SK-N-SH (cell line): ENCODE results near the gene MEX3D. TPM values are rescaled to one million over a fixed set of nuclear protein-coding genes. Genes with fewer than 3 reads are reported as not detected.

Source experiments
- CTCF ChIA-PET: fragments of 300-600, 350-600 bp; formaldehyde crosslinking; extraction: SDS; loops from one replicate; lab custom pipeline; 2021; lab: Yijun Ruan, JAX
- POLR2A ChIA-PET: fragments of 350-600 bp; sonication (Branson Sonifier 250); formaldehyde crosslinking; extraction: SDS; loops from one replicate; lab custom pipeline; 2020; ENCODE audit warnings: antibody characterized with exemption, inconsistent platforms; lab: Yijun Ruan, JAX
- DNase-seq: peaks from one replicate; pipeline ENCODE4 v3.0.0; 2012
- H2AFZ ChIP-seq: fragments of 200-600 bp; sonication (generic); 2 replicates; pipeline ENCODE4 v1.8.1; 2016; ENCODE audit warnings: antibody characterized with exemption, mild to moderate bottlenecking, low read depth
- H3F3A ChIP-seq: fragments of 200-600 bp; sonication (generic); replicated peaks from 2 replicates; pipeline ENCODE3; 2016; ENCODE audit warnings: antibody characterized with exemption, mild to moderate bottlenecking; ENCODE audit not compliant: insufficient read depth
- H3K27ac ChIP-seq, 2 experiments: fragments of 200-500 bp in 1 of 2; fragments of 200-600 bp in 1 of 2; sonication (Bioruptor generic) in 1 of 2; sonication (generic), shearing (Covaris generic) in 1 of 2; 2 replicates each; pipeline versions ENCODE4 v1.5.1 to v1.6.1; 2014 to 2016; ENCODE audit warnings: low read depth in 2 of 2, inconsistent platforms in 1 of 2, low read length in 1 of 2, mild to moderate bottlenecking in 1 of 2, mixed read lengths in 1 of 2
- H3K27me3 ChIP-seq: fragments of 200-600 bp; sonication (generic), shearing (Covaris generic); 2 replicates; pipeline ENCODE4 v1.6.1; 2016; ENCODE audit warnings: mixed run types; ENCODE audit not compliant: insufficient read depth
- H3K36me3 ChIP-seq, 2 experiments: fragments of 200-500 bp in 1 of 2; fragments of 200-600 bp in 1 of 2; sonication (Bioruptor generic) in 1 of 2; sonication (generic) in 1 of 2; replicated peaks in 1 of 2; 2 replicates each; pipeline versions ENCODE3 to v1.5.1; 2014 to 2016; ENCODE audit warnings: low read length in 1 of 2, mild to moderate bottlenecking in 1 of 2; ENCODE audit not compliant: insufficient read depth in 2 of 2, control insufficient read depth in 1 of 2
- H3K4me1 ChIP-seq, 2 experiments: fragments of 200-500 bp in 1 of 2; fragments of 200-600 bp in 1 of 2; sonication (Bioruptor generic) in 1 of 2; sonication (generic), shearing (Covaris generic) in 1 of 2; 2 replicates each; pipeline versions ENCODE4 v1.5.1 to v1.6.1; 2014 to 2016; ENCODE audit warnings: low read depth in 1 of 2, low read length in 1 of 2, mixed run types in 1 of 2; ENCODE audit not compliant: insufficient read depth in 2 of 2, control insufficient read depth in 1 of 2
- H3K4me2 ChIP-seq: fragments of 200-600 bp; sonication (generic), shearing (Covaris generic); 2 replicates; pipeline ENCODE4 v1.6.1; 2017; ENCODE audit warnings: mixed run types
- H3K4me3 ChIP-seq, 2 experiments: fragments of 200-500 bp in 1 of 2; fragments of 200-600 bp in 1 of 2; sonication (Bioruptor generic) in 1 of 2; sonication (generic), shearing (Covaris generic) in 1 of 2; 2 replicates each; pipeline versions ENCODE4 v1.5.1 to v1.8.1; 2014 to 2016; ENCODE audit warnings: low read depth in 2 of 2, inconsistent platforms in 1 of 2, low read length in 1 of 2, mild to moderate bottlenecking in 1 of 2, mixed read lengths in 1 of 2, moderate library complexity in 1 of 2
- H3K79me2 ChIP-seq: fragments of 200-600 bp; sonication (generic); 2 replicates; pipeline ENCODE4 v1.8.1; 2017; ENCODE audit warnings: mild to moderate bottlenecking; ENCODE audit not compliant: insufficient read depth
- H3K9ac ChIP-seq: fragments of 200-600 bp; sonication (generic); 2 replicates; pipeline ENCODE4 v1.6.1; 2017; ENCODE audit warnings: mixed run types
- H3K9me2 ChIP-seq: fragments of 200-600 bp; sonication (generic); 2 replicates; pipeline ENCODE4 v1.6.1; 2017; ENCODE audit warnings: mixed run types
- H3K9me3 ChIP-seq: fragments of 200-600 bp; sonication (generic); 2 replicates; pipeline ENCODE4 v1.6.1; 2017; ENCODE audit warnings: mixed run types, mild to moderate bottlenecking, moderate library complexity
- H4K20me1 ChIP-seq: fragments of 200-600 bp; sonication (generic); 2 replicates; pipeline ENCODE4 v1.6.1; 2017; ENCODE audit warnings: mild to moderate bottlenecking, mixed run types; ENCODE audit not compliant: insufficient read depth
- CHD2 ChIP-seq: fragments of 150-350 bp; IDR thresholded peaks from 2 replicates; pipeline ENCODE4 v1.6.1; 2018; ENCODE audit warnings: low read length; ENCODE audit not compliant: partially characterized antibody
- EZH2phosphoT487 ChIP-seq: fragments of 200-600 bp; sonication (generic); IDR thresholded peaks from 2 replicates; pipeline ENCODE4 v1.6.1; 2017; ENCODE audit warnings: low read depth, mixed run types, mild to moderate bottlenecking, antibody characterized with exemption, moderate library complexity, borderline replicate concordance
- FOSL2 ChIP-seq: IDR thresholded peaks from 2 replicates; pipeline ENCODE4 v1.4.0; 2012; ENCODE audit warnings: low read depth, mild to moderate bottlenecking, moderate library complexity, borderline replicate concordance
- FOXM1 ChIP-seq: IDR thresholded peaks from 2 replicates; pipeline ENCODE4 v1.4.0; 2012; ENCODE audit warnings: low read depth, mild to moderate bottlenecking
- GABPA ChIP-seq: IDR thresholded peaks from 2 replicates; pipeline ENCODE4 v1.4.0; 2012; ENCODE audit warnings: low read depth, mild to moderate bottlenecking
- GATA2 ChIP-seq: sonication (generic); formaldehyde crosslinking; IDR thresholded peaks from 2 replicates; pipeline ENCODE4 v1.5.0; 2020; ENCODE audit warnings: mild to moderate bottlenecking, missing genetic modification reagents
- IRF3 ChIP-seq: fragments of 150-350 bp; IDR thresholded peaks from 2 replicates; pipeline ENCODE4 v1.6.1; 2016; ENCODE audit warnings: mild to moderate bottlenecking, low read depth, low read length
- JUND ChIP-seq: IDR thresholded peaks from 2 replicates; pipeline ENCODE4 v1.4.0; 2012
- MAX ChIP-seq: IDR thresholded peaks from 2 replicates; pipeline ENCODE4 v1.4.0; 2012; ENCODE audit warnings: low read depth
- MEF2A ChIP-seq: IDR thresholded peaks from 2 replicates; pipeline ENCODE4 v1.4.0; 2012; ENCODE audit warnings: low read depth, borderline replicate concordance
- MXI1 ChIP-seq: IDR thresholded peaks from 2 replicates; pipeline ENCODE4 v1.6.1; 2012; ENCODE audit warnings: mild to moderate bottlenecking, low read depth, low read length, improper control_type of control experiment
- NFIC ChIP-seq: IDR thresholded peaks from 2 replicates; pipeline ENCODE4 v1.4.0; 2012; ENCODE audit warnings: borderline replicate concordance
- NRF1 ChIP-seq: IDR thresholded peaks from 2 replicates; pipeline ENCODE4 v1.6.1; 2012; ENCODE audit warnings: low read depth, mild to moderate bottlenecking, low read length
- RCOR1 ChIP-seq: fragments of 150-350 bp; IDR thresholded peaks from 2 replicates; pipeline ENCODE4 v1.6.1; 2017; ENCODE audit warnings: antibody characterized with exemption, low read length
- RXRA ChIP-seq: IDR thresholded peaks from 2 replicates; pipeline ENCODE4 v1.4.0; 2012; ENCODE audit warnings: low read depth, mild to moderate bottlenecking, borderline replicate concordance
- TEAD4 ChIP-seq: IDR thresholded peaks from 2 replicates; pipeline ENCODE4 v1.4.0; 2012; ENCODE audit warnings: mild to moderate bottlenecking, borderline replicate concordance; ENCODE audit not compliant: insufficient read depth
- USF1 ChIP-seq: IDR thresholded peaks from 2 replicates; pipeline ENCODE4 v1.4.0; 2012; ENCODE audit warnings: low read depth, borderline replicate concordance
- USF2 ChIP-seq: fragments of 150-350 bp; IDR thresholded peaks from 2 replicates; pipeline ENCODE4 v1.6.1; 2017; ENCODE audit warnings: antibody characterized with exemption, low read length, low read depth, borderline replicate concordance
- ZBTB33 ChIP-seq: IDR thresholded peaks from 2 replicates; pipeline ENCODE4 v1.4.0; 2012; ENCODE audit warnings: low read depth, borderline replicate concordance
- WGBS: methylation state at CpG from one replicate; pipeline ENCODE4 v1.1.6; 2017; ENCODE audit warnings: low lambda C conversion rate; 5-methylcytosine and 5-hydroxymethylcytosine counted together
- polyA plus RNA-seq, 3 experiments: library from polyadenylated mRNA; depleted of rRNA; stranded (reverse); fragments of >200 nt; gene quantifications; 2 replicates each; pipeline ENCODE4 v1.2.3, GENCODE V29; 2012

The MEX3D gene
- polyA plus RNA-seq, 1 of the 3 experiments (the other 2 are of a cell fraction) = 14.9 TPM

GRCh38 chr19:1570836-1571235, 2.7 kb upstream of the MEX3D start:
- H3K9ac ChIP-seq = no peak overlapping the region
- no peak overlapping the region for H3K4me3 ChIP-seq
- WGBS = 88% methylated on average over 13 of the region's 13 CpGs
- TF ChIP-seq MEF2A = no peak
- TF ChIP-seq NFIC = no peak
- TF ChIP-seq USF2 = no peak
- no peak for TF ChIP-seq EZH2phosphoT487
- no peak for TF ChIP-seq MXI1
- TF ChIP-seq FOXM1 = no peak
- no peak for TF ChIP-seq USF1
- no peak for TF ChIP-seq ZBTB33
- no peak for TF ChIP-seq CHD2
- no peak for TF ChIP-seq TEAD4
- TF ChIP-seq MAX = no peak
- no peak for TF ChIP-seq GATA2
- H3K9me2 ChIP-seq = no peaks in the 10 kb centered on the region
- peaks cover 15% of the 10 kb centered on the region for H3K79me2 ChIP-seq
- POLR2A ChIA-PET = no interaction called here
- CTCF ChIA-PET = no interaction called here
- H3F3A ChIP-seq = peaks cover 10% of the 10 kb centered on the region
- DNase-seq = no peak
- no peak overlapping the region for H2AFZ ChIP-seq
- peaks cover 6% of the 10 kb centered on the region for H4K20me1 ChIP-seq
- H3K27ac ChIP-seq = no peak overlapping the region
- no peaks in the 10 kb centered on the region for H3K27me3 ChIP-seq
- H3K36me3 ChIP-seq = no peaks in the 10 kb centered on the region
- no peaks in the 10 kb centered on the region for H3K9me3 ChIP-seq
- peaks cover 0 to 6% of the 10 kb centered on the region in 2 experiments; a peak in 2 of 4 replicates for H3K4me1 ChIP-seq
- H3K4me2 ChIP-seq = no peak overlapping the region

- DNase-seq = no peak
- 92% methylated on average over 4 of the region's 4 CpGs for WGBS
- TF ChIP-seq JUND = no peak
- TF ChIP-seq GATA2 = no peak
- no peak for TF ChIP-seq GABPA
- TF ChIP-seq FOSL2 = no peak
- no peak for TF ChIP-seq NRF1
- no peak for TF ChIP-seq RCOR1
- TF ChIP-seq MXI1 = no peak
- TF ChIP-seq MAX = no peak
- no peak for TF ChIP-seq CHD2
- TF ChIP-seq ZBTB33 = no peak
- TF ChIP-seq IRF3 = no peak
- TF ChIP-seq RXRA = no peak
- no peak for TF ChIP-seq FOXM1
Observed at GRCh38 chr19:1569997-1570396, 1.9 kb upstream of the MEX3D start.

More at GRCh38 chr19:1569997-1570396, 1.9 kb upstream of the MEX3D start:
- H2AFZ ChIP-seq = no peak overlapping the region
- H3K36me3 ChIP-seq = no peaks in the 10 kb centered on the region
- no peak overlapping the region for H3K9ac ChIP-seq
- H3K4me3 ChIP-seq = no peak overlapping the region
- peaks cover 10% of the 10 kb centered on the region for H3F3A ChIP-seq
- ChIA-PET POLR2A (interaction anchor here (0.6 kb wide), 1 partner anchor 13 kb away, joined by 6 read pairs; no protein-coding TSS in a partner anchor), CTCF (interaction anchor here (1.3 kb wide), 1 partner anchor 102 kb away, joined by 4 read pairs; no protein-coding TSS in a partner anchor)
- no peak overlapping the region for H3K4me2 ChIP-seq
- H3K79me2 ChIP-seq = peaks cover 24% of the 10 kb centered on the region
- peaks cover 0 to 12% of the 10 kb centered on the region in 2 experiments; a peak in 2 of 4 replicates for H3K4me1 ChIP-seq
- peaks cover 14% of the 10 kb centered on the region for H4K20me1 ChIP-seq
- no peak overlapping the region for H3K27ac ChIP-seq
- H3K9me2 ChIP-seq = no peaks in the 10 kb centered on the region
- H3K27me3 ChIP-seq = no peaks in the 10 kb centered on the region
- H3K9me3 ChIP-seq = no peaks in the 10 kb centered on the region
